Coronary artery (tissue), 2 donors: ENCODE results near the gene ZNF584.
"Not testable (repeated sequence)": the region's sequence is repeated elsewhere in the genome, so short reads cannot be mapped to it uniquely, and the experiment has no call there.

Experiments used
- DNase-seq: peaks from one replicate; pipeline ENCODE4 v3.0.0-alpha.2; 2017; ENCODE audit warnings: low spot score
- H3K27ac ChIP-seq, 2 donors: fragments of 200-600 bp; sonication (generic); one replicate each; pipeline ENCODE4 v1.5.1; 2016 to 2019
- H3K4me3 ChIP-seq: fragments of 200-600 bp; sonication (generic); 2 replicates; pipeline ENCODE4 v1.5.1; 2016; ENCODE audit warnings: mild to moderate bottlenecking, moderate library complexity
- CTCF ChIP-seq: fragments of 200-600 bp; sonication (generic); IDR thresholded peaks from one replicate; pipeline ENCODE4 v1.5.1; 2019; ENCODE audit warnings: antibody characterized with exemption

The ZNF584 gene

GRCh38 chr19:58416604-58417003 lies 8.2 kb downstream of the ZNF584 start:
- no peak for DNase-seq
- H3K27ac ChIP-seq: no peak overlapping the region
- TF ChIP-seq CTCF: no peak
- no peak overlapping the region for H3K4me3 ChIP-seq

GRCh38 chr19:58417071-58417470 lies 8.6 kb downstream of the ZNF584 start:
- no peak for TF ChIP-seq CTCF
- H3K4me3 ChIP-seq: no peak overlapping the region
- H3K27ac ChIP-seq: no peak overlapping the region
- no peak for DNase-seq

- TF ChIP-seq CTCF: no peak
- Histone ChIP-seq H3K4me3 (no peak overlapping the region), H3K27ac (no peak overlapping the region)
- no peak for DNase-seq
Observed at GRCh38 chr19:58428617-58429016, 20.2 kb downstream of the ZNF584 start.

GRCh38 chr19:58429745-58430144 lies 21.3 kb downstream of the ZNF584 start:
- no peak overlapping the region for H3K27ac ChIP-seq
- DNase-seq: no peak
- no peak for TF ChIP-seq CTCF
- peak overlapping the region; percentile 25 for H3K4me3 ChIP-seq

- no peak for TF ChIP-seq CTCF
- no peak for DNase-seq
- Histone ChIP-seq H3K4me3 (peak overlapping the region; percentile 44), H3K27ac (no peak overlapping the region)
Observed at GRCh38 chr19:58434217-58434616, 25.8 kb downstream of the ZNF584 start.

GRCh38 chr19:58439576-58440554 lies 31.4 kb downstream of the ZNF584 start, which contains the start of gene ZNF132:
TSS of gene ZNF132 (minus strand) at chr19:58440153. CDS start at chr19:58439821, 332 bp downstream.
- Histone ChIP-seq H3K4me3 (peak within 1 kb of the TSS; percentile 83), H3K27ac (peak within 1 kb of the TSS; percentile 67 to 91)
- DNase-seq: peak; percentile 99
- no peak for TF ChIP-seq CTCF

GRCh38 chr19:58440556-58440955 lies 32.1 kb downstream of the ZNF584 start:
- Histone ChIP-seq H3K27ac (peak overlapping the region; percentile 67 to 91), H3K4me3 (peak overlapping the region; percentile 83)
- no peak for DNase-seq
- no peak for TF ChIP-seq CTCF

GRCh38 chr19:58442986-58443385 lies 34.5 kb downstream of the ZNF584 start:
- DNase-seq, H3K27ac ChIP-seq, H3K4me3 ChIP-seq: not testable (repeated sequence)

GRCh38 chr19:58448860-58449259 lies 40.4 kb downstream of the ZNF584 start:
- not testable (repeated sequence) for DNase-seq, H3K4me3 ChIP-seq, H3K27ac ChIP-seq

GRCh38 chr19:58449980-58450379 lies 41.5 kb downstream of the ZNF584 start:
- not testable (repeated sequence) for DNase-seq, H3K27ac ChIP-seq, H3K4me3 ChIP-seq
